Lower leg skin (tissue), 4 donors: ENCODE results near the gene SLC25A51. TPM values are rescaled to one million over a fixed set of nuclear protein-coding genes. Genes with fewer than 3 reads are reported as not detected.

ENCODE experiments used
- DNase-seq, 2 donors: peaks; one replicate each; pipeline ENCODE4 v3.0.0-alpha.2; 2019; ENCODE audit warnings: low spot score in 2 of 2
- H3K4me3 ChIP-seq: fragments of 200-600 bp; sonication (generic); 2 replicates; pipeline ENCODE4 v1.5.1; 2017; ENCODE audit warnings: mild to moderate bottlenecking, low read depth; ENCODE audit not compliant: poor library complexity, severe bottlenecking
- POLR2A ChIP-seq, 2 donors: fragments of 450-650 bp; IDR thresholded peaks; one replicate each; pipeline ENCODE4 v1.6.1; 2016 to 2017; ENCODE audit warnings: antibody characterized with exemption in 2 of 2, mild to moderate bottlenecking in 1 of 2, moderate library complexity in 1 of 2
- whole genome bisulfite sequencing, 2 donors: methylation state at CpG; one replicate each; pipeline ENCODE4 v1.1.5; 2018; 5-methylcytosine and 5-hydroxymethylcytosine counted together
- intact Hi-C: fragments of 100-400 bp; cut with DNase I; formaldehyde crosslinking; loops from one replicate; pipeline ENCODE4 v1.15.0; 2023; ENCODE audit warnings: low total_unique reads
- total RNA-seq, 4 donors: library from RNA; depleted of rRNA; stranded (reverse); fragments of >200 nt; gene quantifications; one replicate each; pipeline ENCODE4 v1.1.0, GENCODE V29; 2016
- TF ChIP-seq, protein P1 (sequence below), 3 donors: fragments of 450-650 bp; IDR thresholded peaks; one replicate each; pipeline ENCODE4 v1.5.1; 2016; ENCODE audit warnings: antibody characterized with exemption in 3 of 3, mild to moderate bottlenecking in 3 of 3, moderate library complexity in 2 of 3

SLC25A51 gene
- total RNA-seq, 4 donors from 2014 or later = 13.3 to 24.8 (median 16.9) TPM

DNA sequence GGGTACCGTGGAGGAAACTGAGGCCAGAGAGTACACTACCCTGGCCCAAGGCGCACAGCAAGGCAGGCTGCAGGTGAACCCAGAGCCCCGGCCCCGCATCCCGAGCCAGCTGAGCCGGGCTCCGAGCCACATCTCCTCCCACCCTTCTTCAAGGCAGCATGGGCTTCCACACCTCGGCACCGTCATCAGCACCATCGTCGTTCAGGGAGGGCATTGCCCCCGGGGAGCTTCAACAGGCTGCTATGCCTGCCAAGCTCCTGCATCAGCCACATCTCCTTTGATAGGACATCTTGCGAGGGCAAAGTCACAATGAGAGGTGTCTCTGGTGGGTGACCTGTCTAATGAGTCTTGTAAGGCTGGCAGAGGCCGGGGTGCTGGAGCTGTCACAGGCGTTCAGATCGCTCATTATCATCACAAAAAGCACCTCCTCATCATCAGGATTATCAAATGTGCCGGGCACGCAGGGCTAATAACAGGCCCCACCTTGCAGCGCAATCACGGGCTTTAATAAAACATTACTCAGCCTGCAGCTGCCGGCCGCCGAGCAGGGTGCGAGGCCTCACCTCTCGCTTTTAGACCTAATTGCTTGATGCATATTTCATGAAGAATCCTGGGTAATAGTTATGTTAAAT is 20.0 kb upstream of the SLC25A51 start:
- no peak overlapping the region for H3K4me3 ChIP-seq
- TF ChIP-seq, protein P1, sequence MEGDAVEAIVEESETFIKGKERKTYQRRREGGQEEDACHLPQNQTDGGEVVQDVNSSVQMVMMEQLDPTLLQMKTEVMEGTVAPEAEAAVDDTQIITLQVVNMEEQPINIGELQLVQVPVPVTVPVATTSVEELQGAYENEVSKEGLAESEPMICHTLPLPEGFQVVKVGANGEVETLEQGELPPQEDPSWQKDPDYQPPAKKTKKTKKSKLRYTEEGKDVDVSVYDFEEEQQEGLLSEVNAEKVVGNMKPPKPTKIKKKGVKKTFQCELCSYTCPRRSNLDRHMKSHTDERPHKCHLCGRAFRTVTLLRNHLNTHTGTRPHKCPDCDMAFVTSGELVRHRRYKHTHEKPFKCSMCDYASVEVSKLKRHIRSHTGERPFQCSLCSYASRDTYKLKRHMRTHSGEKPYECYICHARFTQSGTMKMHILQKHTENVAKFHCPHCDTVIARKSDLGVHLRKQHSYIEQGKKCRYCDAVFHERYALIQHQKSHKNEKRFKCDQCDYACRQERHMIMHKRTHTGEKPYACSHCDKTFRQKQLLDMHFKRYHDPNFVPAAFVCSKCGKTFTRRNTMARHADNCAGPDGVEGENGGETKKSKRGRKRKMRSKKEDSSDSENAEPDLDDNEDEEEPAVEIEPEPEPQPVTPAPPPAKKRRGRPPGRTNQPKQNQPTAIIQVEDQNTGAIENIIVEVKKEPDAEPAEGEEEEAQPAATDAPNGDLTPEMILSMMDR (IDR thresholded peaks at IDR 0.05) = no peak
- no peak for TF ChIP-seq POLR2A (IDR thresholded peaks at IDR 0.05)
- intact Hi-C loops = no loop called here
- 85 to 91% methylated on average over 25 of the region's 25 CpGs for WGBS, 2 donors
- no peak for DNase-seq

DNA sequence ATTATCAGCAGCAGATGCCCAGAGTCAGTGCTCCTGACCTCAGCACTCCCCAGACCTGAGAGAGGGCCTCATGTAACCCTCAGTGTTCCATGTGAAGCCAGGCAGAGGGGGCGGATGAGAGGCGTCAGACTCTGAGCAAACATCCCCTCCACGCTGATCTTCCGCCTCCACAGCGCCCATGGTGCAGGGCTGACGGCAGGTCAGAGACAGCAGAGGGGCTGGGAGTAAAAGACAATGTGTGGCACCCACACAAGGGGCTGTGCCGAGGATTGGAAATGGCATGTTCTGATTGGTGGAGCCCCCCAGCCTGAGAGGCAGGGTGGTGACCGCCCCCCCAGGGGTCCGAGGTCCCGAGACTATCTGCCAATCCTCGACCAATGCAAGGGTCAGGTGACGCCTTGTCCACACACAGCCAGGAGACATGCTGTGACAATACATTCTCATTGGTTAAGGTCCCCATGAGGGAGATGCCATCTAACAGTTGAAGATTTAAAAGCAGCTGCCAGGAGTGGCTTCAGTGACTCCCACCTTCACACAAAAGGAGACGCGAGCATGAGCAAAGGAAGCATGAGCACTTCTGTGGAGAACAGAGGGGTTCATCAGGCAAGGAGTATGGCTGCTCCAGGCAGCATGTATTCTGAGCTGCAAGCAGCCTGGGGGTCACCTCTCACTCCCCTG is 19.3 kb upstream of the SLC25A51 start:
- no peak for DNase-seq
- no peak overlapping the region for H3K4me3 ChIP-seq
- intact Hi-C loops = no loop called here
- TF ChIP-seq POLR2A (IDR thresholded peaks at IDR 0.05) = no peak
- TF ChIP-seq, protein P1 (IDR thresholded peaks at IDR 0.05) = no peak
- 90 to 92% methylated on average over 14 of the region's 14 CpGs for WGBS, 2 donors

DNA sequence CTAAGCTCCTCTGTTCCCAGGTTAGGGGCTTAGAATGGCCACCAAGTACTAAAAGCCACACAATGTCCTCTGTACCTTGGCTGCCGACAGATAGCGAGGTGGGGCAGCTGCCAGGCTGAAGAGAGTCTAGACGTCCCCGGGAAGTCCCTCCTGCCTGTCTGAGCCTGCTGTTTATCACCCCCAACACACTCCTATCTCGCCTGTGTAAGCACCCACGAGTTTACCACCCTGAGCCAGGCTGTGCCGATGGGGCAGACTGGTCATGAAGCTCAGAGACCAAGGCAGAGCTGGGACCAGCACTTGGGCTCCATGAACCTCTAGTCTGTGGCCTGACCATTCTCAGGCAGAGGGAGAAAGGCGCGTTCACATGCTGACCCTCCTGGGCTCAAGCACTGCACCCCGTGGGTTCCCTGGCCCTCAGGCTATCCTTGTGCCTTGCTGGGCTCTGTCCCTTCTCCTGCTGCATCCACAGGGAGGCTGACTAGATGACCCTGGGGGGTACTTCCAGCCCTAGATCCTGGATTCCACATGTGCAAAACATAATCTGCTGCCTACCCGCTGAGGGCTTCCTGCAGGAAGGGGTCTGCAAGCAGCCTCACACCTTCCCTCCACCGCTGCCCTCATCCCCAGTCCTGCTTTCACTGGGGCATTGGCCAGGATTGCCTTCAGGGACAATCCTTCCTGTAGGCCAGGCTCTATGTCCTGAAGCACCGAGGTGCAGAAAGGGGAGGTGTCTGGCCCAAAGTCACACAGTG is 18.6 kb upstream of the SLC25A51 start:
- intact Hi-C loops = no loop called here
- peak in 1 of 2 donors; percentile 81 for DNase-seq
- 60 to 65% methylated on average over 13 of the region's 13 CpGs for WGBS, 2 donors
- no peak overlapping the region for H3K4me3 ChIP-seq
- TF ChIP-seq, protein P1 (IDR thresholded peaks at IDR 0.05) = no peak
- no peak for TF ChIP-seq POLR2A (IDR thresholded peaks at IDR 0.05)

DNA sequence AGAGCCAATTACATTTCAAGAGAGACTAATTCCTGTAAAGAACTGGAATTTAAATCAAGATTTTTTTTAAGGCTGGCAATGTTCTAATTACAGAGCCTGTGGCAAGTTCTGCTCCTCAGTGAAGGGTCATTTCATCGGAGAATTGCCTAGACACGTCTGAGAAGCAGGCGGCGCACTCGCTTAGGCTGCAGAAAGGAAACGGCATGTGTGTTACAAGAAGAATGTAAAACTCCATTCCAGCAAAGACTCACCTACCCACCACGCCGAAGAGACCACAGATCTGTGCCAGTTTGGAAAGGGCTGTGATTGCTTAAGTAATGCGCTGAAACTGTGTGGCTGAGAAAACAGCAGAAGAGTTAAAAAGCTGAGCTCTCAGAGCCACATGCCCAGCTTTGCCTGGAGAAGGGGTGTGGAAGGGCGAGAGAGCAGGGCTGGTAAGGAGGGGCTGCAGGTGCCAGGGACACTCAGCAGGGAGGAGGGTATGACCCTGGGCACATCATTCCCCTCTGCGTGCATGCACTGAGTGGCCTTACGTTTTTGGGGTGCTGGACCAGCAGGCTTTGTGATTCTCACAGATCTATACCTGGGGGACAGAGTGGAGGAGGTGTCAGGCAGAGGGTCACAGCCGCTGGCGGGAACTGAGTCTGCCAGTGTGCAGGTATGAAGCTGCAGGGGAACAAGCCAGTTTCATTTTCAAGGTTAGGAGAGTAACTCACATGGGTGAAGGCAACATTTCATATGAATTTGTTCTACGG is 17.8 kb upstream of the SLC25A51 start:
- DNase-seq = peak in 1 of 2 donors; percentile 72
- intact Hi-C loops = no loop called here
- no peak for TF ChIP-seq POLR2A (IDR thresholded peaks at IDR 0.05)
- TF ChIP-seq, protein P1 (IDR thresholded peaks at IDR 0.05) = no peak
- 54 to 57% methylated on average over 15 of the region's 15 CpGs for whole genome bisulfite sequencing, 2 donors
- H3K4me3 ChIP-seq = no peak overlapping the region

DNA sequence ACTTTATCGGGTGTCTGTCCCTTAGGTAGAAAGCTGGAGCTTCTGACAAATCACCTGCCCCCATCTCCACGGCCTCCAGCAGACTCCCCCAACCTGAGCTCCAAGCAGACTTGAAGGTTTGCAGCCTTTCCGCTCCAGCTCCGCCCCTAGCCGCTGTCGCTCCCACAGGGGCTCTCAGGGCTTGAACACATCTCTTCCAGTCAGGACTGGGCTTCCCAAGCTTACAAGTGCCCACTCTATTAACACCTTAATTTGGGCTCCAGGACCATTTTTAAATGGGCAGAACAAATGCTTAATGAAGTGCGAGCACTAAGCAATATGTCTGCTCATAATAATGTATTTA is 17.2 kb upstream of the SLC25A51 start:
- intact Hi-C loops = no loop called here
- DNase-seq = no peak
- 66 to 67% methylated on average over 7 of the region's 7 CpGs for WGBS, 2 donors
- no peak overlapping the region for H3K4me3 ChIP-seq
- TF ChIP-seq, protein P1 (IDR thresholded peaks at IDR 0.05) = no peak
- no peak for TF ChIP-seq POLR2A (IDR thresholded peaks at IDR 0.05)
